HG02970 (cell line): ENCODE results near the gene ARHGAP12.
"Not testable (repeated sequence)": the region's sequence is repeated elsewhere in the genome, so short reads cannot be mapped to it uniquely, and the experiment has no call there.

Source experiments
- ATAC-seq: cut with Tn5 transposase; IDR thresholded peaks from one replicate; pipeline ENCODE4 v1.9.1; 2021; ENCODE audit warnings: mild to moderate bottlenecking, moderate library complexity, moderate number of reproducible peaks; ENCODE audit not compliant: unreplicated experiment, low FRiP score

ARHGAP12 gene

DNA sequence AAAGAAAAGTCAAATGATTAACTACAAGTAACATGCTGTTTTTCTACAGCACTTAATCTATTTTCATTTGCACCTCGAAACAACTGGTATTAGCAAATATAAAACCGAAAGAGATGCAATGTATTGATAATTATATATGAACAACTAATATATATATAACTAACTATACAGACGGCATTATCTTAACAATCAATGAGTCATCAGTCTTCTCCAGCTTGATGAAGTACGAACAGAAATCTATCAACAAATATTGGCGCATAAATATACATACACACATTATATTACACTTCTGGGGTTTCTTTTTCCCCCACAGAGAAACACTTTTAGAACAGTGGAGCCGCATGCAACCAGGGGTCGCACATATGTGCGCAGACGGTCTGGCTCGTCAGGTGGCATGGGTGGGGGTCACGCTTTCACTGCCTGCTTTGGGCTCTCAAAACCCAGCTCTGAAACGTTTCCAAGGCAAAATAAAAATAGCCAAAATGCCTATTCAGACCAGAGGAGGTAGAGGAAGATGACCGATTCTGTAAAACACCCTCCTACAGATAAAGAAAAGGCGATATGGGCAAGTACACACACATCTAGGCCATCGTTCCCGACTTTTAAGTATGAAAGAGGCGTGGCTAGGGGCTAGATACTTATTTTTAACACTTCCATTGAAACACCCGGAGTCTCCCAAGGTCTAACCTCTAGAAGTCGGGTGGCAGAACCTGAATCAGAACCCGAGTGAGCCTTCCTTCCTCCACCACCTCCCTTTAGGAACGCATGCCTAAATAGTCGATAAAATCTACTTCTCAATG lies 1.7 kb downstream of the ARHGAP12 start:
- ATAC-seq, result no peak

DNA sequence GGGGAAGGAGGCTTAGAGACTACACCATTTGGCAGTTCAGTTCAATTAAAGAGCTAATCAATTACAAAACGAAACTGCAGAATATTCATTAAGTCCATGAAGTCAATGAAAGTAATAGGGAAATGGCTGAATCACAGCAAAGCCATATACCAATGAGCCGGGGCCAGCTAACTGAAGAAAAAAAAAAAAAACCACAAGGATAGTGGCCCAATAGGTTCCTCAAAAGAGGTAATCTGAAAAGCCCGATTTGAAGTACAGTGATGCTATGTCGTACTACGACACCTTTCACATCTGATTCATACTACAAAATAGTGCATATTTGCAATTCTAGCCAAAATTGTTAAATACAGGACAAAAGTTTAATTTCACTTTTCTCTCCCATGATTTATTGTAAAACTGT lies 2.5 kb downstream of the ARHGAP12 start:
- ATAC-seq, result no peak

DNA sequence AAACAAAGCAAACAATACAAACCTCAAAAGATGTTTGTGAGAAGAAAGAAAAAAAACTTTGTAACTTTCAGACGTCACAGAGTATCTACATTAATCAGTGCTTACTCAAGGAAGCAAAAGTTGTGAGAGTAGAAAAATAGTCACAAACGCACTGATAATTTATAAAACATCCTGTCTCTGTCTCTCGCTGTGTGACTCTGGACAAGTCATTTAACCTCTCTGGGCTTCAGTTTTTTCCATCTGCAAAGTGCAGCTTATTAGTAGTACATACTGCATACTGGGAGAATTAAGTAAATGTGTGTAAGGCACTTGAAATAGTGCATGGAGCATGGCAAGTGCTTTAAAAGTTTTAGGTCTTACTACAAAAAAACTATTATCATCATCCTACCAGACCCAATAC lies 3.8 kb downstream of the ARHGAP12 start:
- ATAC-seq, result no peak

DNA sequence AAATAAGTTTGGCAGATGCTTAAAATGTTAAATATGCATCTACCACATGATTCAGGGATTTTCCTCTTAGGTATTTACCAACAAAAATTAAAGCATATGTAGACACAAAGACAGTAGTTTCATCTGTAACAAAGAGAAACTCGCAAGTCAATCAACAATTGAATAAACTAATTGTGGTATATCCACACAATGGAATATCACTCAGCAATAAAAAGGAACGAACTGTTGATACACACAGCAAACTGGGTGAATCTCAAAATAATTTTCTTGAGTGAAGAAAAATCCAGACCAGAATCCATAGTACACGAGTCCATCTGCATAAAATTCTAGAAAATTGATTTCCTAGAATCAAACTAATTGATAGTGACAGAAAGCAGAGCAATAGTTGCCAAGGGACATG lies 5.2 kb downstream of the ARHGAP12 start:
- ATAC-seq, result no peak

DNA sequence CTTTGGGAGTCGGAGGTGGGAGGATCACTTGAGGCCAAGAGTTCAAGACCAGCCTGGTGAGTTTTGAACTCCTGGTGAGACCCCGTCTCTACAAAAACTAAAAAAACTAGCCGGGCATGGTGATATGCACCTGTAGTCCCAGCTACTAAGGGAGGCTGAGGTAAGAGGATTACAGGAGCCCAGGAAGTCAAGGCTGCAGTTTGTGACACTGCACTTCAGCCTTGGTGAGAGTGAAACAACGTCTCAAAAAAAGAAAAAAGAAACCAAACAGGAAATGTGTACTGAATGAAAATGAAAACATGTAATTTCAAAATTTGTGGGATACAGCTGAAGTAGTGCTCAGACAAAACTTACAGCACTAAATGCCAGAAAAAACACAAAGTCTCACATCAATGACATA lies 7.6 kb downstream of the ARHGAP12 start:
- no peak for ATAC-seq

DNA sequence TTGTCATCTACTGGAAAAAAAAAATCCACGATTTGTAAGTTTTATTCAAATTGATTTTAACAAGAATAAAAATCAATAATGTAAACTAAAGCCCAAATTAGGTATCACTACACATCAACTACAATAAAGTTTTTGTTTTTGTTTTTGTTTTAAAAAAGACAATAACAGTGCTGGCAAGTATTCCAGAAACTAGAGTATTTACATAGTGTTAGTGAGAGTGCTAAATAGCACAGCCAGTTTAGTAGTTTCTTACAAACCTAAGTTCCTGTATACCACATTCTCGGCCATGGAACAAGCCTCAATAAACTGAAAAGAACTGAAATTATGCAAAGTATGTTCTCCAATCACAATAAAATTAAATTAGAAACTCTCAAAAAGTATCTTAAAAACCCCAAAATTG lies 8.1 kb downstream of the ARHGAP12 start:
- ATAC-seq, result no peak

DNA sequence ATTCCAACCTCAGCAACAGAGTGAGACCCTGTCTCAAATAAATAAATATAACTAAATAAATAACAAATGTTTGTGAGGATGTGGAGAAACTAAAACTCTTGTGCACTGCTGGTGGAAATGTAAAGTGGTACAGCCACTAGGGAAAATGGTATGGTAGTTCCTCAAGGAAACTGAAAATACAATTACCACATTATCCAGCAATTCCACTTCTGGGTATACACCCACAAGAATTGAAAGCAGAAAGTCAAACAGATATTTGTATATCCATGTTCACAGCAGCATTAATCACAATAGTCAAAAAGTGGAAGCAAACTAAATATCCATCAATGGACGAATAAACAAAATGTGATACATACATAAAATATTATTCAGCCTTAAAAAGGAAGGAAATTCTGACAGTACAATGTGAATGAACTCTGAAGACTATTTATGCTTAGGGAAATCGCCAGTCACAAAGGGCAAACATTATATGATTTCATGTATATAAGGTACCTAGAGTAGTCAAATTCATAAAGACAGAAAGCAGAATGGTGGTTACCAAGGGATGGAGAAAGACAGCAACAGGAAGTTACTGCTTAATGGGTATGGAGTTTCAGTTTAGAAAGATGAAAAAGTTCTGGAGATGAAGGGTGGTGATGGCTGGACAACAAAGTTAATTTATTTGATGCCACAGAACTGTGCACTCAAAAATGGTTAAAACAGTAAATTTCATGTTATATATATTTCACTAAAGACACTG lies 9.8 kb downstream of the ARHGAP12 start:
- no peak for ATAC-seq

DNA sequence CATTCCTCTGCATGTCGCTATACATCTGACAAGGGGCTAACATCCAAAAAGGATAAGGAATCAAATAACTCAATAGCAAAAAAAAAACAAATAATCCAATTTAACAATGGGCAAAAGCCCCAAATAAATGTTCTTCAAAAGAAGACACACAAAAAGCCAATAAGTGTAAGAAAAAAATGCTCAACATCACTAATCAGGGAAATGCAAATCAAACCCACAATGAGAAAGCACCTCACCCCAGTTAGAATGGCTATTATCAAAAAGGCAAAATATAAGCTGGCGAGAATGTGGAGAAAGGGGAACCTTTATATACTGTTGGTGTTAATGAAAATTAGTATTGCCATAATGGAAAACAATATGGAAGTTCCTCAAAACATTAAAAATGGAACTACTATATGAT lies 14.3 kb downstream of the ARHGAP12 start:
- no peak for ATAC-seq

DNA sequence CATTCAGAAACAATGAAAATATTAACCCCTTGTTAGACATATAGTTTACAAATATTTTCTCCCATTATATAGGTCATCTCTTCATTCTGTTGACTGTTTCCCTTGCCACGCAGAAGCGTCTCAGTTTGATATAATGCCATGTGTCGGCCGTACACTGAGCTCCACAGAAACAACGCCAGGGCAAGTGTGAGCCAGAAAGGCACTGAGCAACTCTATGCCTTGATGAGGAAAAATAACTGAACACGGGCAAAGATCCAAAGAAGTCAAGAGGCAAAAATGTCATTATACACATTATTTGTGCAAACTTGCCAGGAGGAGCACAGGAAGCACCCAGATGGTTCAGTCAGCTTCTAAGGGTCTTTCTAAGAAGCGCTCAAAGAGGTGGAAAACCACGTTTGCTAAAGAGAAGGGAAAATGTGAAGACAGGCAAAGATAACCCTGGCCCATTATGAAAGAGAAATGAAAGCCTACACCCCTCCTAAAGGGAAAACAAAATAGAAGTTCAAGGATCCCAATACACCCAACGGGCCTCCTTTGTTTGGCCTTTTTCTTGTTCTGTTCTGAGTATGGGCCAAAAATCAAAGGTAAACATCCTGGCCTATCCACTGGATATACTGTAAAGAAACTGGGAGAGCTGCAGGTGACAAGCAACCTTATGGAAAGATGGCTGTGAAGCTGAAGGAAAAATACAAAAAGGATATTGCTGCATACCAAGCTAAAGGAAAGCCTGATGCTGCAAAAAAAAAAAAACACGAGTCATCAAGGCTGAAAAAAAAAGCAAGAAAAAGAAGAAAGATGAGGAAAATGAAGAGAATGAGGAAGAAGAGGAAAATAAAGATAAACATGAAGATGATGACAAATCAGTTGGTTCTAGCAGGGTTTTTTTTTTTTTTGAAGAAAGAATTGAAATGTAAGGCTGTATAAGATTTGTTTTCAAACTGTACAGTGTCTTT lies 15.5 kb downstream of the ARHGAP12 start:
- ATAC-seq, result no peak

DNA sequence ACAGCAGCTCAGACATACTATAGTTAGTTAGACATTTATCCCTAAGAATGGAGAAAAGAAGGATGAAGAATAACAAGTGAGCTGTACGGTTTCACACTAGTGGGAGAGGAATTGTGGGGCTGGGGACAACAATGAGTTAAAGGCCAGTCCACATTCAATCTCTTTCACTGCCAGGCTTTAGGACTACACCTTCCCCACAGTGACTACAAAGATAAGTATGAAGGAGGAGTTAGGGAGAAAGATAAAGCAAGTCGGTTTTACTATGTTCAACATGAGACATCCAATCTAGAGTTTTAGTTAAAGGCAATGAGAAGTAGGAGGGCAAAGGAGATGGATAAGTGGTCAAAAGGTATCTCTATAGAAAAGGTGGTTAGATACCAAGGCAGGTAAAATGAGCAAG lies 16.3 kb downstream of the ARHGAP12 start:
- ATAC-seq, result no peak

DNA sequence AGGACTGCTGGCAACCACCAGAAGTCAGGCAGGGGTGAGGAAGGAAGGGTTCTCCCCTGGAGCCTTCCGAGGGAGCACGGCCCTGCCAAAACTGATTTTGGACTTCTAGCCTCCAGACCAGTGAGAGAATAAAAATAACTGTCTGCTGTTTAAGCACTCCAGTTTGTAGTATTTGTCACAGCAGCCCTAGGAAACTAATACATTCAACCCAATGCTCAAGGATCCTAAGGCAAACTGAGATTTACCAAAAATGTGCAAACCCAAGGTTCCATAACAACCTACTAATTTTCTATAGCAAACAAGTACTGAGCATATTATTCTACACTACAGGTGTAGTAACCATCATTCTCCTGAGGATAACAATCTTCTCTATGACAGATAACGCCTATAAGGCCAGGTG lies 18.6 kb downstream of the ARHGAP12 start:
- ATAC-seq, result no peak

DNA sequence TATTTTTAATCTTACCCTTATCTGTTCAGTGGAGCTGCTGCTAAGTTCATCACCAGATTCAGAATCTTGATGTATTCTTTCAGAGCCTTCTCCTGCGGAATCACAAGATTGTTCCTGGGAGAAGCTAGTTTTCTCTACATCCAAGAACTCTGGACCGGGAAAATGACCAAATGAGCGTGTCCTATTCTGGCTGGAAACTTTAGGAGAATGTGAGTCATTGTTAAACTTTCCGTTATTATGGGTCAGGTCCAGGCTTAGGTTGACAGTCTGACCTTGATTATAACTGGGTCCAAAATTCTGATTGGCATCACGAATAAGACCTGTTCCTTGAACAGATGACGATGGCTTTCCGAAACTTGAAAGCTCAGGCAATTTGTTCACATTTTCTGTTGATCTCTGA lies 20.5 kb downstream of the ARHGAP12 start:
- ATAC-seq, result no peak

DNA sequence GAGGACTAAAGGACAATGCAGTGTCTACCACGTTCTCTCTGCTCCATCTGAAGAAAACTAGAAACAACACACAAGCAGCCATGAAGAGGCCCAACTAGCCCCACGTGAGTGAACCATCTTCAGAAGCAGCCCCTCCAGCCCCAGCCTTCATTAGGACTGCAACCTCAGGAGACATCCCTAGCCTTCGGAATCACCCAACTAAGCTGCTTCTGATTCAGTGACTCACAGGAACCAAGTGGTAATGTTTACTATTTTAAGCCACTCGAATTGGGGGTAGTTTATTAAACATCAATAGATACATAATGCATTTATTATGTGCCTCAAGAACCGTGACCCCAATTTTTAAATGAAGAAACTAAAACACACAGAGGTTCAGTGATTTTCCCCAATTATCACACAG lies 22.6 kb downstream of the ARHGAP12 start:
- no peak for ATAC-seq

DNA sequence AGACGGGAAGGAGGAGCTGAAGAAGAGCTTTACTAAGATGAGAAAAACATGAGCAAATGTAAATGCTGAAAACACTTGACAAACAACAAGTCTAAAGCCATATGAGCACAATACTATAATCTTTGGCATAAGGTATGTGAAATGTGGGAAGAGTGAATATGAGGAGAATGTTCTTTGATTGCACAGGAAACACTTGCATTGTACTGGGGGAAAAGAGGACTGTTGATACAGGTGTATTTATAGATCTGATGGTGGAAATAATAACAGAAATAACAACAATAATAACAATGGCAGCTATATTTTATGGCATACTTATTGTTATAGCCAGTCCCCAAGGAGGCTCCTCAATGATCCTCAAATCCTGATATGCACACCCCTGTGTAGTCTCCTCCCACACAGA lies 23.0 kb downstream of the ARHGAP12 start:
- ATAC-seq, result no peak

DNA sequence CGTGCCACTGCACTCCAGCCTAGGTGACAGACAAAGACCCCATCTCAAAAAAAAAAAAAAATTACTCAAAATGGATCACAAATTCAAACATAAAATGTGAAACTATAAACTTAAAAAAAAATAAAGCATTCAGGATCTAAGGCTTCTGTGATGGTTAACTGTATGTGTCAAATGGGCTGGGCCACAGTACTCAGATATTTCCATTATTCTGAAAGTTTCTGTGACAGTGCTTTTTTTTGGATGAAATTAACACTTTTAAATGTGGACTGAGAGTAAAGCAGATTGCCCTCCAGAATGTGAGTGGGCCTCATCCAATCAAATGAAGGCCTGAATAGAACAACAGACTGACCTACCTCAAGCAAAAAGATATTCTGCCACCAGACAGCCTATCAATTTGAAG lies 26.0 kb downstream of the ARHGAP12 start:
- ATAC-seq, result no peak

DNA sequence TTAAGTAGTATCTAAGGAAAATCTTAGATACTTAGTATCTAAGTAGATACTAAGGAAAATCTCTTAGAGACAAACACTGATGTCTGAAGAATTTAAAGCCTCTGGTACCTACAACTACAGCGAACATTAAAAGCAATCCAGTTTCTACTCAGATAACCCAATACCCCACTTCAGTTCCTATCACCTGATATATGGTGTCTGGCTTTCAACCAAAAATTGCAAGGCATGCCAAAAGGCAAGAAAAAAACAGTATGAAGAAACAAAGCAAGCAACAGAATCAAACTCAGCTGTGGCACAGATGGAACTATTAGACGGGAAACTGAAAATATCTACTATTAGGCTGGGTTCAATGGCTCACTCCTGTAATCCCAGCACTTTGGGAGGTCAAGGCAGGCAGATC lies 31.1 kb downstream of the ARHGAP12 start:
- no peak for ATAC-seq

DNA sequence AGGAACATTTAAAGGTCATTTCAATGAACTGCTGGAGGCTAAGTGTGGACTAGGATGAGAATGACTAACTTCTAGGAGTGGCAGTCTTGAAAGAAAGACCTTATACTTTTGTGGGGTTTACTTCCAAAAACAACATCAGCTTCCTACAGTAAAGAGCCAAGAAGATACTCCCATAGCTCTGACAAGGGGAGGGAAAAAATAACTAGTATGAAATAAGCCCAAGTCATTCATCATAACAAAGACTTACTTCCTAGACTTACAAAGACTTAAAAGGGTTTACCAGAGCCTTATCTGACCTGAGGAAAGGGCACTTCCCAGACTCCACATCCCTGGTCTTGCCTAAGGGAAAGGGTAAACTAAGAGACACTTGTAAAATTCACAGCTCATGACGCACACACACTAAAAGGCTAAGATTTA lies 31.7 kb downstream of the ARHGAP12 start:
- ATAC-seq, result no peak

DNA sequence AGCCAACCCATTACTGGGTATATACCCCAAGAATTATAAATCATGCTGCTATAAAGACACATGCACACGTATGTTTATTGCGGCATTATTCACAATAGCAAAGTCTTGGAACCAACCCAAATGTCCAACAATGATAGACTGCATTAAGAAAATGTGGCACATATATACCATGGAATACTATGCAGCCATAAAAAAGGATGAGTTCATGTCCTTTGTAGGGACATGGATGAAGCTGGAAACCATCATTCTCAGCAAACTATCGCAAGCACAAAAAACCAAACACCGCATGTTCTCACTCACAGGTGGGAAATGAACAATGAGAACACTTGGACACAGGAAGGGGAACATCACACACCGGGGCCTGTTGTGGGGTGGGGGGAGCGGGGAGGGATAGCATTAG lies 32.9 kb downstream of the ARHGAP12 start:
- not testable (repeated sequence) for ATAC-seq

DNA sequence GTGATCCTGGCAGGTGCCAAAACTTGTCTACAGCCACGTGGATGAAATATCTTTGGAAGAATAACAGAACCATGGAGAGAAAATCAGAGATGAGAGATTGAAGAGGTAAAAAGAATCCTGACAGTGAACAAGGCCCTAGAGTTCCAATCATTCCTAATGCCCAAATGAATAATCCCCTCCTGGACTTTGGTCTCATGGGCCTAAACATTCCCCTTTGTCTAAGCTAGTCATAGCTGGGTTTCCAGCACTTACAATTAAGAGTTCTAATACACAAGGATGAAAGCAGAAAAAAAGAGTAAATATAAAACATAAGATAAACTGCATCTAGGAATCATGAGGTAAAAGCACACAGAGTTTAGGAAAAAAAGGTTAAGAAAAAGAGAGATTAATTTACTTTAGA lies 40.2 kb downstream of the ARHGAP12 start:
- ATAC-seq, result no peak

DNA sequence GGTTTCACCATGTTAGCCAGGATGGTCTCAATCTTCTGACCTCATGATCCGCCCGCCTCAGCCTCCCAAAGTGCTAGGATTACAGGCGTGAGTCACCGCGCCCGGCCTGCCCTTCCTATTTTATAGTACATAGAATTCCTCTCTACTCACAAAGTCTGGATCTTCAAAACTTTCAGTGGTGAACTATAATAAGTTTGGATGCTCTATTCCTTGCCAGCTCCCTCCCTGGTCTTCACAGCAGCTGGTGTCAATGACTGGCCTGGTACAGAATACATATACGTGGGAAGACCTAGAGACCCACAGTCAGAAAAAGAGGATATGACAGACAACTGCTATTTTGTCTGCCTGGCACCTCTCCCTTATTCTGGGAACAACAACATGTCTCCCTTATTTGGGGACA lies 40.8 kb downstream of the ARHGAP12 start:
- ATAC-seq, result no peak

DNA sequence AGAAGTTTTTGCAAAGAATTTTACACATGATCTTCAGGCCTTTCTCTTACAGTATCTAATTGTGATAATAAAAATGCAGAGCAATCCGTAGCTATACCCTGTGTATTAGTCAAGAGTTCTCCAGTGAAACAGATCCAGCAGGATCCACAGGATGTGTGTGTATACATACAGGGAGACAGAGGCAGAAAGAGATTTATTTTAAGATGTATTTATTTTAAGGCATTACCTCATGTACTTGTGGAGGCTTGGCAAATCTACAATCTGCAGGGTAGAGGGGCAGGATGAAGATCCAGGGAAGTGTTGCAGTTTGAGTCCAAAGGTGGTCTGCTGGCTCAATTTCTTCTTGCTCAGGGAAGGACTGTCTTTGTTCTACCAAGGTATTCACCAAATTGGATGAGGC lies 41.7 kb downstream of the ARHGAP12 start:
- ATAC-seq, result no peak
